ENCODE results near the gene PER1. TPM values are rescaled to one million over a fixed set of nuclear protein-coding genes. Genes with fewer than 3 reads are reported as not detected.

PER1 gene
- total RNA-seq, 6 experiments from 2014 or later: 25.7 to 118 (median 55.2) TPM

- Histone ChIP-seq H3K36me3 (no peaks in the 10 kb centered on the region), H3K27me3 (no peaks in the 10 kb centered on the region), H3K27ac (no peak overlapping the region), H3K9me3 (no peaks in the 10 kb centered on the region), H3K4me1 (peaks cover 0 to 2% (median 1%) of the 10 kb centered on the region in 4 donors), H3K4me3 (no peak overlapping the region)
- WGBS (ENCODE audit: insufficient coverage, low coverage, low lambda C conversion rate, missing lambda C conversion rate): 70% methylated on average over 5 of the region's 8 CpGs
- DNase-seq (no peak), ATAC-seq (no peak)
- no peak for TF ChIP-seq CTCF (IDR thresholded peaks at IDR 0.05)
- TF ChIP-seq POLR2A (IDR thresholded peaks at IDR 0.05): no peak
- intact Hi-C loops (cut with DNase I): no loop called here
Measured at GRCh38 chr17:8104911-8105310, 47.3 kb downstream of the PER1 start.

DNA sequence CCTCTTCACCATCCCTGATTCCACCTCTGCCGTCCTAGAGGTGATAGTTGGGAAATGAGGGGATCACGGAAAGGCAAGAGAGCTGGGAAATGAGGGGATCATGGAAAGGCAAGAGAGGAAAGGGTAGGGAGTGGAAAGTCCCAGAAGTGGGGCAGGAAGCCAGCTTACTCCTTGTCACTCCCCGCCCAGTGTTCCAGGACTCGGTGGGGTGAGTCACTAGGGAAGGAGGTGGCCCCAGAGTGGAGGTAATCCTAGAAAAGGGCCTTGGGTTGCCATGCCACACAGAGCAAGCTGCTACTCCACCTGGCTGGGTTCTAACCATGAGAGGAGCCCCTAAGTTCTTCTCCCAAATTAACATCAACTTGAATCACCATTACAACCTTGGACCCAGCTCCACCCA lies 48.7 kb downstream of the PER1 start:
- Histone ChIP-seq H3K4me3 (no peak overlapping the region), H3K36me3 (no peaks in the 10 kb centered on the region), H3K27me3 (no peaks in the 10 kb centered on the region), H3K9me3 (no peaks in the 10 kb centered on the region), H3K27ac (no peak overlapping the region), H3K4me1 (no peaks in the 10 kb centered on the region)
- intact Hi-C loops (cut with DNase I): no loop called here
- DNase-seq (no peak), ATAC-seq (peak in 1 of 4 donors; percentile 25)
- TF ChIP-seq CTCF (IDR thresholded peaks at IDR 0.05) (no peak), POLR2A (IDR thresholded peaks at IDR 0.05) (no peak)
- 50% methylated on average over 2 of the region's 4 CpGs for WGBS (ENCODE audit: insufficient coverage, low coverage, low lambda C conversion rate, missing lambda C conversion rate)

DNA sequence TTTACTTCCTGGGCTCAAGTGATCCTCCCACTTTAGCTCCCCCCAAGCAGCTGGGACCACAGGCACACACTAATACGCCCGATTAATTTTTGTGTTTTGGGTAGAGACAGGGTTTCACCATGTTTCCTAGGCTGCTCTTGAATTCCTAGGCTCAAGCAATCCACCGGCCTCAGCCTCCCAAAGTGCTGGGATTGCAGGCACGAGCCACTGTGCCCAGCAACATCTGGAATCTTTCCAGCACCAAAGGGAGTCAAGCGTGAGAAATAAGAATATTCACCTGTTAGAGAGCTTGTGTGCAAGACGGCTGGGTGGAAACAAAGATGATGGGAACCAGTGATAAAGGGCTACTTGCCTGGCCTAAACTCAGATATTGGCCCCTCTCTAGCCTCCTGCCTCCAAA lies 50.5 kb downstream of the PER1 start:
- intact Hi-C loops (cut with DNase I): no loop called here
- DNase-seq (no peak), ATAC-seq (no peak)
- no peaks in the 10 kb centered on the region for H3K9me3 ChIP-seq
- H3K27ac ChIP-seq: no peak overlapping the region
- 79% methylated on average over 6 of the region's 6 CpGs for WGBS (ENCODE audit: insufficient coverage, low coverage, low lambda C conversion rate, missing lambda C conversion rate)
- H3K36me3 ChIP-seq: no peaks in the 10 kb centered on the region
- H3K4me3 ChIP-seq: no peak overlapping the region
- no peaks in the 10 kb centered on the region for H3K27me3 ChIP-seq
- no peaks in the 10 kb centered on the region for H3K4me1 ChIP-seq
- TF ChIP-seq POLR2A (IDR thresholded peaks at IDR 0.05): no peak
- no peak for TF ChIP-seq CTCF (IDR thresholded peaks at IDR 0.05)

DNA sequence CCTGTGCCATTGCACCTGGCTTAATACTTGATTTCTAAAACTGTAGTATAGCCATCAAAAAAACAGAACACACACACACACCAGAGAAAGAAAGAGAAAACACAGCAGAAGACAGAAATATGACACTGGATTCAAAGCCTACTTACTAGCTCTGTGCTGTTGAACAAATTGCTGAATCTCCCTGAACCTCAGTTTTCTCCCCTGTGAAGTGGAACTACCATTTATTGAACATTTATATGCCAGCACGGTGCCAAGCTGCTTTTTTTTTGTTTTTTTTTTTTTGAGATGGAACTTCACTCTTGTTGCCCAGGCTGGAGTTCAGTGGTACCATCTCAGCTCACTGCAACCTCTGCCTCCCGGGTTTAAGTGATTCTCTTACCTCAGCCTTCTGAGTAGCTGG lies 51.4 kb downstream of the PER1 start:
- TF ChIP-seq POLR2A (IDR thresholded peaks at IDR 0.05): no peak
- TF ChIP-seq CTCF (IDR thresholded peaks at IDR 0.05): no peak
- intact Hi-C loops (cut with DNase I): no loop called here
- ATAC-seq (no peak), DNase-seq (no peak)
- Histone ChIP-seq H3K4me3 (no peak overlapping the region), H3K9me3 (no peaks in the 10 kb centered on the region), H3K36me3 (no peaks in the 10 kb centered on the region), H3K27me3 (no peaks in the 10 kb centered on the region), H3K4me1 (no peaks in the 10 kb centered on the region), H3K27ac (no peak overlapping the region)
- WGBS (ENCODE audit: insufficient coverage, low coverage, low lambda C conversion rate, missing lambda C conversion rate): 63% methylated on average over 2 of the region's 2 CpGs

DNA sequence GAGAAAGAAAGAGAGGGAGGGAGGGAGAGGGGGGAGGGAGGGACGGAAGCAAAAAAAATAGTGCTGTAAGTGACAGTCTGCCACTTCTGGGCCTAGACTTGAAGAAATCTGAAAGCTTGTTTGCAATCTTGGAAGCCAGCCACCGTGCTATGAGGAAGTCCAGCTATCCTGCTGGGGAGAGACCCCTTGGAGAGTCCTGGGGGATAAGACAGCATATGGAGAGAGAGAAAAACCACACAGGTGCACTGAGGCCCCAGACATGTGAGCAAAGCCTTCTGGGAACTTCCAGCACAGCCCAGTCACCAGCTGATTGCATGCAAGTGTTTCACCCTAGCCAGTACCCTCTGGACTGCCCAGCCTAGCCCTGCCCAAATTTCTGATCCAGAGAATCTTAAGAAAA lies 52.1 kb downstream of the PER1 start:
- ATAC-seq (no peak), DNase-seq (no peak)
- intact Hi-C loops (cut with DNase I): no loop called here
- no peak for TF ChIP-seq POLR2A (IDR thresholded peaks at IDR 0.05)
- no peak for TF ChIP-seq CTCF (IDR thresholded peaks at IDR 0.05)
- 25% methylated on average over 2 of the region's 2 CpGs for WGBS (ENCODE audit: insufficient coverage, low coverage, low lambda C conversion rate, missing lambda C conversion rate)
- H3K36me3 ChIP-seq: no peaks in the 10 kb centered on the region
- no peaks in the 10 kb centered on the region for H3K27me3 ChIP-seq
- no peak overlapping the region for H3K27ac ChIP-seq
- H3K4me3 ChIP-seq: no peak overlapping the region
- H3K9me3 ChIP-seq: no peaks in the 10 kb centered on the region
- no peaks in the 10 kb centered on the region for H3K4me1 ChIP-seq
